Activated B cell treated with CpG ODN at 0.5 μM for 24 hours (primary cell): ENCODE measurements around the gene PVALB. TPM values are rescaled to one million over a fixed set of nuclear protein-coding genes. Genes with fewer than 3 reads are reported as not detected.

Experiments
- ATAC-seq: fragments of 200-7000 bp; cut with Tn5 transposase; one replicate; pipeline ENCODE4 v1.10.0; 2021; ENCODE audit warnings: low read depth, mild to moderate bottlenecking, moderate library complexity
- CTCF ChIA-PET: fragments of 350-600 bp; sonication (Branson Sonifier 250); formaldehyde crosslinking; loops from one replicate; lab custom pipeline; 2021; ENCODE audit warnings: antibody characterized with exemption; lab: Charles Lee
- POLR2A ChIA-PET: fragments of 350-600 bp; sonication (Branson Sonifier 250); formaldehyde crosslinking; loops from one replicate; lab custom pipeline; 2021; ENCODE audit warnings: antibody characterized with exemption; lab: Charles Lee
- DNase-seq: peaks from one replicate; pipeline ENCODE4 v3.0.0; 2022
- H3K27ac Mint-ChIP-seq: one replicate; pipeline ENCODE4 v1.8.0; 2020; ENCODE audit warnings: mixed read lengths
- H3K27me3 Mint-ChIP-seq: one replicate; pipeline ENCODE4 v1.8.0; 2021; ENCODE audit warnings: mixed read lengths
- H3K36me3 Mint-ChIP-seq: one replicate; pipeline ENCODE4 v1.8.0; 2021; ENCODE audit warnings: low read depth, mixed read lengths
- H3K4me1 Mint-ChIP-seq: one replicate; pipeline ENCODE4 v1.8.0; 2021; ENCODE audit warnings: mixed read lengths
- H3K4me3 Mint-ChIP-seq: one replicate; pipeline ENCODE4 v1.8.0; 2020; ENCODE audit warnings: mild to moderate bottlenecking, mixed read lengths
- H3K9me3 Mint-ChIP-seq: one replicate; pipeline ENCODE4 v1.8.0; 2020; ENCODE audit warnings: mixed read lengths
- intact Hi-C: fragments of 100-400 bp; cut with micrococcal nuclease; formaldehyde crosslinking; loops from one replicate; pipeline ENCODE4 v1.15.1; 2024
- total RNA-seq: library from RNA; stranded (reverse); gene quantifications from 2 replicates; pipeline ENCODE4 v1.2.3, GENCODE V29; 2022
- TF ChIP-seq, protein P1 (sequence below): fragments of 200-600 bp; IDR thresholded peaks from one replicate; pipeline ENCODE4 v1.8.0; 2022; ENCODE audit warnings: antibody characterized with exemption, mild to moderate bottlenecking

The PVALB gene
- total RNA-seq, 1 donor from 2014 or later, result not detected

DNA sequence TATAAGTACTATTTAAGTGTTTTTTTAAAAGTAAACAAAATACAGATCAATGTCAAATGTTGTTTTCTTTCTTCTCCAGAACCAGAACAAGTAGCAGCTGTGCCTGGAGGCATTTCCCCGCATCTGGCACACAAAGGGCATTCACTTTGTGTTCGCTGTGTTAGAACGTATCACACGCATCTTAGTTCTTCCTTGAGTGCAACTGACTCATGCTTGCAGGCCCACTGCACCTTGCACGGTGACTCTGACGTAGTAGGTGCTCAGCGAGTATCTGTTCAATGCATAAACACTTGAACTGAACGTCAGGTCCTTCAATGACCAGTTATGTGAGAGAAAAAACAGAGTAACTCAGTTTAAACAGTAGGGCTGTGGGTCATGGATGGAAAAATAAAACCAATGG, 44.4 kb downstream of the PVALB start:
- Mint-ChIP-seq H3K27me3 (no peaks in the 10 kb centered on the region), H3K36me3 (peaks cover 6% of the 10 kb centered on the region), H3K4me3 (no peak overlapping the region), H3K27ac (no peak overlapping the region), H3K4me1 (peaks cover 14% of the 10 kb centered on the region), H3K9me3 (no peaks in the 10 kb centered on the region)
- CTCF ChIA-PET, result interaction anchor here (0.8 kb wide), 1 partner anchor 9 kb away, joined by 3 read pairs; no protein-coding TSS in a partner anchor
- ATAC-seq, result no peak
- DNase-seq, result no peak
- intact Hi-C loops, result no loop called here
- TF ChIP-seq, protein P1, sequence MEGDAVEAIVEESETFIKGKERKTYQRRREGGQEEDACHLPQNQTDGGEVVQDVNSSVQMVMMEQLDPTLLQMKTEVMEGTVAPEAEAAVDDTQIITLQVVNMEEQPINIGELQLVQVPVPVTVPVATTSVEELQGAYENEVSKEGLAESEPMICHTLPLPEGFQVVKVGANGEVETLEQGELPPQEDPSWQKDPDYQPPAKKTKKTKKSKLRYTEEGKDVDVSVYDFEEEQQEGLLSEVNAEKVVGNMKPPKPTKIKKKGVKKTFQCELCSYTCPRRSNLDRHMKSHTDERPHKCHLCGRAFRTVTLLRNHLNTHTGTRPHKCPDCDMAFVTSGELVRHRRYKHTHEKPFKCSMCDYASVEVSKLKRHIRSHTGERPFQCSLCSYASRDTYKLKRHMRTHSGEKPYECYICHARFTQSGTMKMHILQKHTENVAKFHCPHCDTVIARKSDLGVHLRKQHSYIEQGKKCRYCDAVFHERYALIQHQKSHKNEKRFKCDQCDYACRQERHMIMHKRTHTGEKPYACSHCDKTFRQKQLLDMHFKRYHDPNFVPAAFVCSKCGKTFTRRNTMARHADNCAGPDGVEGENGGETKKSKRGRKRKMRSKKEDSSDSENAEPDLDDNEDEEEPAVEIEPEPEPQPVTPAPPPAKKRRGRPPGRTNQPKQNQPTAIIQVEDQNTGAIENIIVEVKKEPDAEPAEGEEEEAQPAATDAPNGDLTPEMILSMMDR, result no peak
- POLR2A ChIA-PET, result no interaction called here

DNA sequence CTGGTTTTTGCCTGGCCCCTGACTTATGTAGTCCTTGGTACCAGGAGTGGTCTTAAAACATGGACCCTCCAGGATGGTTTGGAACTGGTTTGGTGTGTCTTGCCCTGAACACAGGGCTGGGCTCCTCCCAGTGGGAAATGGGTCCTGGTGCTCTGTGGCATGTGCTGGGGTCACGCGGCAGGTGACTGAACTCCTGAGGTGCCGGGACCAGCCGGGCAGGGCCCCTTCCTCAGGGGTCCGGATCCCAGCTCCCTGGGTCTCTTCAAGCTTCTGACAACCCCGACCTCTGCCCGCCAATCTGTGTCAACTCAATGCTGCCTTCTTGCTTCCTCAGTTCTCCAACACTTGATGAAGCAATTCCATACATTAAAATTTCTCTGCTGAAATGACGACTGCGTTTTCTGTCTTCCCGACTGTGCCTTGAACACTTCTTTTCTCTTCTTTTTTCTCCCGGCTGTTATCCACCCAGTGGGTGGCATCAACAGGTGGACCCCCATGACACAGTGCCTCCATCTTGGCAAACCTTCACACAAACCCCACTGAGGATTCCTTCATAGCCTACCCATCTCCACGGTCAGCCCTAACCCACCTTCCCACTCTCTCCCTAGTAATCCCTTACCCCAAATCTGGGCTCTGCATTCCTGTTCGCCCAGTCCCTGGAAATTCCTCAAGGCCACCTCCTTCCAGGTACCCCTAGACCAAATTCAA, 45.3 kb downstream of the PVALB start:
- H3K27me3 Mint-ChIP-seq, result no peaks in the 10 kb centered on the region
- no peak overlapping the region for H3K4me3 Mint-ChIP-seq
- intact Hi-C loops, result no loop called here
- POLR2A ChIA-PET, result interaction anchor here (0.6 kb wide), 1 partner anchor 17 kb away, joined by 9 read pairs; no protein-coding TSS in a partner anchor
- TF ChIP-seq, protein P1, result no peak
- CTCF ChIA-PET, result interaction anchor here (0.8 kb wide), 1 partner anchor 10 kb away, joined by 3 read pairs; no protein-coding TSS in a partner anchor
- DNase-seq, result no peak
- no peak overlapping the region for H3K27ac Mint-ChIP-seq
- peaks cover 13% of the 10 kb centered on the region for H3K36me3 Mint-ChIP-seq
- H3K9me3 Mint-ChIP-seq, result no peaks in the 10 kb centered on the region
- no peak for ATAC-seq
- H3K4me1 Mint-ChIP-seq, result peaks cover 10% of the 10 kb centered on the region

DNA sequence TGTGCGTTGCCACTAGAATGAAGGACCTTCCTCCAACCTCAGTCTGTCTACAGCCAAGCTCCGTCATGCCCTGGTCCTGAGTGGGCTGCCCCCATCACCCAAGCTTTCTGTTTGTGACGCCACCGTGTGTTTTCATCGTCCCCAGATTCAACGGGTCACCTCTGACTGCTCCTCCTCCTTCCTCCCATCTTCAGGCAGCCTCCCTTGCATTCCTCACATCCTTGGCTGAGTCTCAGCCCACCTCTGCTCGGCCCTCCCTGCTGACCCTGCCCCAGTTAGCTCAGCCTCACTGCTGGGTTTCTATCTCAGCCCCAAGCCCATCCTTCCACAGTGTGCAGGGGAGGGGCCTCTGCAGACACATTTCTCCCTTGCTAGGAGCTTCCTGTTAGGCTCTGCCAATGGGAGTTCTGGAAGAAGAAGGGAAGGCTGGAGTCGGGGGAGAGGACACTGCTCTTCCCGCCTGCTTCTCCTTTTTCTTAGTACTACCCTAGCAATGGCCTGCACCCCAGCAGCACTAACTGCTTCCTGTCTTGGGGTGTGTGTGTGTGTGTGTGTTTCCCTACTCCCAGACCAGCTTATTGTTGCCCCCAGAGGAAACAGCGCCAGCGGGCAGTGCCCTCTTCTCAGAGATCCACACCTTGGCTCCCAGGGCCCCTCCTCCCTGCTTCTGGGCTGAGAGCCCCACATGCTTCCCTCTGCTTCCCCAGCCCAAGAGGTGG, 46.2 kb downstream of the PVALB start:
- no peaks in the 10 kb centered on the region for H3K9me3 Mint-ChIP-seq
- TF ChIP-seq, protein P1, result no peak
- POLR2A ChIA-PET, result interaction anchor here (0.6 kb wide), 1 partner anchor 16 kb away, joined by 9 read pairs; no protein-coding TSS in a partner anchor
- CTCF ChIA-PET, result no interaction called here
- ATAC-seq, result no peak
- no peak overlapping the region for H3K27ac Mint-ChIP-seq
- peaks cover 18% of the 10 kb centered on the region for H3K36me3 Mint-ChIP-seq
- no peak for DNase-seq
- H3K4me1 Mint-ChIP-seq, result peaks cover 7% of the 10 kb centered on the region
- no peak overlapping the region for H3K4me3 Mint-ChIP-seq
- no peaks in the 10 kb centered on the region for H3K27me3 Mint-ChIP-seq
- intact Hi-C loops, result no loop called here

DNA sequence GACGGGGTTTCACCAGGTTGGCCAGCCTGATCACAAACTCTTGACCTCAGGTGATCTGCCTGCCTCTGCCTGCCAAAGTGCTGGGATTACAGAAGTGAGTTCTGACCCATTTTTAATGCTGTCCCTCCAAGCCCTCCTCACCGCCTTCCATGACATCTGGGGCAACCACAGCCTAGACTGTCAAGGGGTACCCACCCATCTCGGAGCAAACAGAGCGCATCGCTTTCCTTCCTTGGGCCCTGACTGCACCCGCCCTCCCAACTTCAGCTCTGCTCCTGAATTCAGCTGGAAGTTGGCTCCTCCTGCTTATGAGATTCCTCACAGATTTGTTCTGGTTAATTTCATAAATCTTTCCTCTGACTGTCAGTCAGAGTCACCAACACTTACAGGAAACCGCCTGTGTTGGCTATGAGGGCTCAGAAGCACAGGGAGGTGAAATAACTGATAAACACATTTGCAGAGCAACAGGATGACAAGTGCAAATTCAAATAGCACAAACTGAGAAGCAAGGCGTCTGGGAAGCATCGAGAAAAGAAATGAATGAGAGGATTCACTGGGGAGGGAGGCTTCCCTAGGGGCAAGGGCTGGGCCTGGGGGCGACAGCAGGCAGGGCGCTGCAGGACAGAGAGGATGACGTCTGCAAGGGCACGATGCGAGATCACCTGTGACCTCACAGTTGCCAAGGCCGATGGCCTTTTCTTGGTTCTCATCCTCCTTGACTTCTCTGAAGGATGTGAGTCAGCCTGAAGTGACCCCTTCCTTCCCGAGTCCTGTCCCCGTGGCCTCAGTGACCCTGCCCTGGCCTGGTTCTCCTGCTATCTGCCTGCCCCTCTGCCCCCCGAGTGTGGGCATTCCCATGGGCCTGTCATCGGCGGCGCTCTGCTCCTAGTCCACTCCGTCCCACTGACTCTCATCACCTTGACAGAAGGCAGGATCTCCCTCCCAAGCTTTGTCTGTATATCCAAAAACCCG, 47.0 kb downstream of the PVALB start:
- intact Hi-C loops, result no loop called here
- ATAC-seq (no peak), DNase-seq (no peak)
- no peaks in the 10 kb centered on the region for H3K9me3 Mint-ChIP-seq
- peaks cover 24% of the 10 kb centered on the region for H3K36me3 Mint-ChIP-seq
- CTCF ChIA-PET, result no interaction called here
- no peak overlapping the region for H3K4me3 Mint-ChIP-seq
- TF ChIP-seq, protein P1, result no peak
- no peaks in the 10 kb centered on the region for H3K27me3 Mint-ChIP-seq
- POLR2A ChIA-PET, result no interaction called here
- H3K4me1 Mint-ChIP-seq, result peaks cover under 1% of the 10 kb centered on the region
- H3K27ac Mint-ChIP-seq, result no peak overlapping the region
